ENCODE data around the gene SPACA9.

SPACA9 gene

GRCh38 chr9:132894346-132894745, 15.6 kb downstream of the SPACA9 start:
- no peak for DNase-seq (ENCODE audit: low read depth)

- DNase-seq (ENCODE audit: low read depth) = no peak
Observed at GRCh38 chr9:132894862-132895835, 16.5 kb downstream of the SPACA9 start.

GRCh38 chr9:132896264-132896663, 17.6 kb downstream of the SPACA9 start:
- DNase-seq (ENCODE audit: low read depth) = no peak

GRCh38 chr9:132896906-132897305, 18.2 kb downstream of the SPACA9 start:
- no peak for DNase-seq (ENCODE audit: low read depth)

- no peak for DNase-seq (ENCODE audit: low read depth)
Observed at GRCh38 chr9:132898051-132898450, 19.4 kb downstream of the SPACA9 start.

GRCh38 chr9:132901858-132902831, 23.4 kb downstream of the SPACA9 start:
- peak; percentile 37 for DNase-seq (ENCODE audit: low read depth)

GRCh38 chr9:132903574-132904492, 25.1 kb downstream of the SPACA9 start:
- DNase-seq (ENCODE audit: low read depth) = no peak

- no peak for DNase-seq (ENCODE audit: low read depth)
Observed at GRCh38 chr9:132905726-132906125, 27.0 kb downstream of the SPACA9 start.

GRCh38 chr9:132908635-132909034, 29.9 kb downstream of the SPACA9 start:
- DNase-seq (ENCODE audit: low read depth) = no peak

GRCh38 chr9:132909311-132909710, 30.6 kb downstream of the SPACA9 start:
- DNase-seq (ENCODE audit: low read depth) = no peak

- DNase-seq (ENCODE audit: low read depth) = no peak
Observed at GRCh38 chr9:132910376-132910775, 31.7 kb downstream of the SPACA9 start.

GRCh38 chr9:132912131-132912530, 33.4 kb downstream of the SPACA9 start:
- no peak for DNase-seq (ENCODE audit: low read depth)

- DNase-seq (ENCODE audit: low read depth) = no peak
Observed at GRCh38 chr9:132914924-132915323, 36.2 kb downstream of the SPACA9 start.

- no peak for DNase-seq (ENCODE audit: low read depth)
Observed at GRCh38 chr9:132919614-132920268, 41.0 kb downstream of the SPACA9 start.

- DNase-seq (ENCODE audit: low read depth) = no peak
Observed at GRCh38 chr9:132923346-132923902, 44.7 kb downstream of the SPACA9 start.

GRCh38 chr9:132927704-132928103, 49.0 kb downstream of the SPACA9 start:
- no peak for DNase-seq (ENCODE audit: low read depth)

- DNase-seq (ENCODE audit: low read depth) = no peak
Observed at GRCh38 chr9:132931178-132931735, 52.6 kb downstream of the SPACA9 start.

- no peak for DNase-seq (ENCODE audit: low read depth)
Observed at GRCh38 chr9:132935026-132935425, 56.3 kb downstream of the SPACA9 start.

GRCh38 chr9:132937463-132937901, 58.8 kb downstream of the SPACA9 start:
- DNase-seq (ENCODE audit: low read depth) = no peak

GRCh38 chr9:132939169-132939568, 60.5 kb downstream of the SPACA9 start:
- no peak for DNase-seq (ENCODE audit: low read depth)

All from stimulated activated CD8-positive, alpha-beta memory T cell treated with anti-CD3 and anti-CD28 coated beads, Interleukin-12 subunit alpha, Interleukin-12 subunit beta, amount 100 ng/mL, for 4 hours (primary cell).